Femur (tissue), 1 donor: ENCODE data around the gene LRRC74A.
A peak's percentile ranks its signal among the peaks of the same experiment; 100 is the strongest.

Source experiments
- DNase-seq: peaks from one replicate; pipeline ENCODE4 v3.0.0-alpha.2; 2017

LRRC74A gene

GRCh38 chr14:76826122-76826521, at the start of gene LRRC74A:
Gene LRRC74A (plus strand): TSS chr14:76826408. CDS start chr14:76826698, 290 bp downstream.
- DNase-seq: no peak

GRCh38 chr14:76776428-76777251, 49.6 kb upstream of the LRRC74A start:
- DNase-seq: no peak

- DNase-seq: no peak
These were observed 48.5 kb upstream of the LRRC74A start for GRCh38 chr14:76777721-76778120.

GRCh38 chr14:76778546-76779215, 47.5 kb upstream of the LRRC74A start:
- no peak for DNase-seq

GRCh38 chr14:76779221-76780057, 46.8 kb upstream of the LRRC74A start:
- no peak for DNase-seq

GRCh38 chr14:76780058-76780345, 46.2 kb upstream of the LRRC74A start:
- DNase-seq: no peak

- no peak for DNase-seq
These were observed 45.8 kb upstream of the LRRC74A start for GRCh38 chr14:76780360-76780759.

GRCh38 chr14:76780875-76781647, 45.1 kb upstream of the LRRC74A start:
- DNase-seq: no peak

GRCh38 chr14:76781648-76782051, 44.6 kb upstream of the LRRC74A start:
- no peak for DNase-seq

GRCh38 chr14:76782115-76782884, 43.9 kb upstream of the LRRC74A start:
- no peak for DNase-seq

GRCh38 chr14:76782885-76783566, 43.2 kb upstream of the LRRC74A start:
- DNase-seq: no peak

GRCh38 chr14:76784266-76784874, 41.8 kb upstream of the LRRC74A start:
- DNase-seq: no peak

GRCh38 chr14:76784881-76785280, 41.3 kb upstream of the LRRC74A start:
- DNase-seq: peak; percentile 84

- DNase-seq: no peak
These were observed 39.6 kb upstream of the LRRC74A start for GRCh38 chr14:76786601-76787000.

- DNase-seq: no peak
These were observed 33.8 kb upstream of the LRRC74A start for GRCh38 chr14:76792422-76792821.

- no peak for DNase-seq
These were observed 32.9 kb upstream of the LRRC74A start for GRCh38 chr14:76793324-76793723.

- DNase-seq: no peak
These were observed 32.3 kb upstream of the LRRC74A start for GRCh38 chr14:76793956-76794355.

GRCh38 chr14:76806446-76806845, 19.8 kb upstream of the LRRC74A start:
- no peak for DNase-seq

- no peak for DNase-seq
These were observed 18.2 kb upstream of the LRRC74A start for GRCh38 chr14:76808011-76808410.

GRCh38 chr14:76808990-76809389, 17.2 kb upstream of the LRRC74A start:
- no peak for DNase-seq

- DNase-seq: no peak
These were observed 15.7 kb upstream of the LRRC74A start for GRCh38 chr14:76810525-76810924.
